Measurements from ENCODE around the gene BLOC1S1.
A peak's percentile ranks its signal among the peaks of the same experiment; 100 is the strongest.

The BLOC1S1 gene

GRCh38 chr12:55676707-55677106, 39.1 kb upstream of the BLOC1S1 start:
- no peaks in the 10 kb centered on the region for H3K9me2 ChIP-seq (replicated peaks; ENCODE audit: low read depth, low read length)
- no peak for TF ChIP-seq EZH2phosphoT487 (IDR thresholded peaks at IDR 0.05; ENCODE audit: borderline replicate concordance)
- no peak for TF ChIP-seq CTCF (conservative IDR thresholded peaks at IDR 0.05; ENCODE audit: low read length)
- no peaks in the 10 kb centered on the region for H3K79me2 ChIP-seq (ENCODE audit: insufficient read depth, low read length)
- H3K9me3 ChIP-seq (ENCODE audit: insufficient read depth, low read depth, low read length): no peaks in the 10 kb centered on the region
- no peaks in the 10 kb centered on the region for H3K36me3 ChIP-seq (ENCODE audit: insufficient read depth, low read length)
- H3K4me1 ChIP-seq (ENCODE audit: insufficient read depth, low read length, poor library complexity, severe bottlenecking): peaks cover 6% of the 10 kb centered on the region
- H4K20me1 ChIP-seq (ENCODE audit: insufficient read depth, low read length, poor library complexity, severe bottlenecking): no peaks in the 10 kb centered on the region
- no peaks in the 10 kb centered on the region for H3F3A ChIP-seq (ENCODE audit: low read depth)
- H3K4me2 ChIP-seq (ENCODE audit: low read depth, low read length, poor library complexity, severe bottlenecking): no peak overlapping the region
- no peak overlapping the region for H2AFZ ChIP-seq (ENCODE audit: low read length)
- H3K27me3 ChIP-seq (ENCODE audit: insufficient read depth, low read length, poor library complexity, severe bottlenecking): no peaks in the 10 kb centered on the region
- no peak overlapping the region for H3K9ac ChIP-seq (ENCODE audit: low read depth, low read length, poor library complexity, severe bottlenecking)
- H3K4me3 ChIP-seq (ENCODE audit: low read length, poor library complexity, severe bottlenecking): no peak overlapping the region

- peaks cover 15% of the 10 kb centered on the region; the same call in 1 of the 2 replicates for H3K79me2 ChIP-seq (ENCODE audit: insufficient read depth, low read length)
- H3K9me3 ChIP-seq (ENCODE audit: insufficient read depth, low read depth, low read length): no peaks in the 10 kb centered on the region
- H4K20me1 ChIP-seq (ENCODE audit: insufficient read depth, low read length, poor library complexity, severe bottlenecking): no peaks in the 10 kb centered on the region
- H3K4me1 ChIP-seq (ENCODE audit: insufficient read depth, low read length, poor library complexity, severe bottlenecking): peaks cover 23% of the 10 kb centered on the region
- no peak overlapping the region for H3K4me2 ChIP-seq (ENCODE audit: low read depth, low read length, poor library complexity, severe bottlenecking)
- no peak overlapping the region for H3K9ac ChIP-seq (ENCODE audit: low read depth, low read length, poor library complexity, severe bottlenecking)
- no peaks in the 10 kb centered on the region for H3F3A ChIP-seq (ENCODE audit: low read depth)
- no peak overlapping the region for H2AFZ ChIP-seq (ENCODE audit: low read length)
- TF ChIP-seq EZH2phosphoT487 (IDR thresholded peaks at IDR 0.05; ENCODE audit: borderline replicate concordance) (no peak), CTCF (conservative IDR thresholded peaks at IDR 0.05; ENCODE audit: low read length) (no peak)
- H3K4me3 ChIP-seq (ENCODE audit: low read length, poor library complexity, severe bottlenecking): no peak overlapping the region
- no peaks in the 10 kb centered on the region for H3K36me3 ChIP-seq (ENCODE audit: insufficient read depth, low read length)
- H3K9me2 ChIP-seq (replicated peaks; ENCODE audit: low read depth, low read length): no peaks in the 10 kb centered on the region
- no peaks in the 10 kb centered on the region for H3K27me3 ChIP-seq (ENCODE audit: insufficient read depth, low read length, poor library complexity, severe bottlenecking)
These were observed 36.2 kb upstream of the BLOC1S1 start for GRCh38 chr12:55679691-55680090.

GRCh38 chr12:55681142-55682077, 34.4 kb upstream of the BLOC1S1 start:
- Histone ChIP-seq H2AFZ (ENCODE audit: low read length) (peak overlapping the region; percentile 78), H3K36me3 (ENCODE audit: insufficient read depth, low read length) (no peaks in the 10 kb centered on the region), H3K4me3 (ENCODE audit: low read length, poor library complexity, severe bottlenecking) (peak overlapping the region; percentile 72), H3K27me3 (ENCODE audit: insufficient read depth, low read length, poor library complexity, severe bottlenecking) (no peaks in the 10 kb centered on the region), H3K4me1 (ENCODE audit: insufficient read depth, low read length, poor library complexity, severe bottlenecking) (peaks cover 23% of the 10 kb centered on the region), H4K20me1 (ENCODE audit: insufficient read depth, low read length, poor library complexity, severe bottlenecking) (no peaks in the 10 kb centered on the region), H3K9me2 (replicated peaks; ENCODE audit: low read depth, low read length) (no peaks in the 10 kb centered on the region), H3K4me2 (ENCODE audit: low read depth, low read length, poor library complexity, severe bottlenecking) (peak overlapping the region; percentile 75), H3K79me2 (ENCODE audit: insufficient read depth, low read length) (peaks cover 15% of the 10 kb centered on the region; the same call in 1 of the 2 replicates), H3K9me3 (ENCODE audit: insufficient read depth, low read depth, low read length) (no peaks in the 10 kb centered on the region), H3F3A (ENCODE audit: low read depth) (no peaks in the 10 kb centered on the region), H3K9ac (ENCODE audit: low read depth, low read length, poor library complexity, severe bottlenecking) (peak overlapping the region; percentile 66)
- peak; percentile 57 for TF ChIP-seq CTCF (conservative IDR thresholded peaks at IDR 0.05; ENCODE audit: low read length)
- no peak for TF ChIP-seq EZH2phosphoT487 (IDR thresholded peaks at IDR 0.05; ENCODE audit: borderline replicate concordance)
